ENCODE results near the gene PXDC1.
A peak's percentile ranks its signal among the peaks of the same experiment; 100 is the strongest.
"Not testable (repeated sequence)": the region's sequence is repeated elsewhere in the genome, so short reads cannot be mapped to it uniquely, and the experiment has no call there.

Gene PXDC1

GRCh38 chr6:3707751-3708412, 43.6 kb downstream of the PXDC1 start:
- DNase-seq: no peak

DNA sequence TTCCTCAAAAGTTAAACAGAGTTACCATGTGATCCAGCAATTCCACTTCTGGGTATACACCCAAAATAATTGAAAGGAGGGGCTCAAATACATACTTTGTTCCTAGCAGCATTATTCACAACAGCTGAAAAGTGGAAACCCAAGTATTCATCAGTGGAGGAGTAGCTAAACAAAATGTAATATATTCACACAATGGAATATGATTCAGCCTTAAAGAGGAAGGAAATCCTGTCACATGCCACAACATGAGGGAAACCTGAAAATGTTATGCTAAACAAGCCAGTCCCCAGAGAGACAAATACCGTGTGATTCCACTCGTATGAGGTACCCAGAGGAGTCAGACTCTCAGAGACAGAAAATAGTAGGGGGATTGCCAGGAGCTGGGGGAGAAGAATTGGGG, 44.5 kb downstream of the PXDC1 start:
- DNase-seq: no peak

DNA sequence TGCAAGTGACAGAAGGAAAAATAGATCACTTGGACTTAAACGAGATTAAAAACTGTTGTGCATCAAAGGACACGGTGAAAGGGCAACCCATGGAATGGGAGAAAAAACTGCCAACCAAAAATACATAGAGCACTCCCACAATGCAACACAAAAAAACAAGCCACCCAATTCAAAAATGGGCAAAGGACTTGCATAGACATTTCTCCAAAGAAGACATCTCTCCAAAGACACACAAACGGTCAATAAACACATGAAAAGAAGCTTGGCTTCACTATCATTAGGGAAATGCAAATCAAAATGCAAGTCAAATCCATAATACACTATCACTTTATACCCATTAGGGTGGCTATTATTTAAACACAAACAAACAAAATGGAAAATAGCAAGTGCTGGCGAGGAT, 45.0 kb downstream of the PXDC1 start:
- no peak for DNase-seq

- DNase-seq: no peak
Measured at GRCh38 chr6:3701631-3702030, 49.9 kb downstream of the PXDC1 start.

- DNase-seq: no peak
Measured at GRCh38 chr6:3699231-3699630, 52.3 kb downstream of the PXDC1 start.

DNA sequence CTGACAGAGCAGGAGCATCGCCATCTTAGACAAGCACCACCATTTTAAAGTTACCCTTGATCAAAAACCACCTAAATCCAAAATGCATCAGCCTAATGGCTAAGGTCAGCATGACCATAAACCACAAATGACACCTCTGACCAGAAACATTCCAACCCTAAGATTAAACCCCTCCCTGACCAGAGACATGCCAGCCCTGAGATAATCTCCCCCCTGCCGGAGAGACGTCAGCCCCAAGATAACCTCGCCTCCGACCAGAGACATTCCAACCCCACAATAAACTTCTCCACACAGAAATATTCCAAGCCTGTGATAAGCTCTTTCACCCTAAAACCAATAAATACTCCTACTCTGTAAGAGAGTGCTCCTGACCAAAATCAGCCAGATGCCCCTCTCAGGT, 53.5 kb downstream of the PXDC1 start:
- DNase-seq: no peak

- no peak for DNase-seq
Measured at GRCh38 chr6:3697609-3698008, 53.9 kb downstream of the PXDC1 start.

GRCh38 chr6:3696525-3697088, 54.9 kb downstream of the PXDC1 start:
- DNase-seq: peak; percentile 47

GRCh38 chr6:3695065-3695817, 56.3 kb downstream of the PXDC1 start:
- no peak for DNase-seq

DNA sequence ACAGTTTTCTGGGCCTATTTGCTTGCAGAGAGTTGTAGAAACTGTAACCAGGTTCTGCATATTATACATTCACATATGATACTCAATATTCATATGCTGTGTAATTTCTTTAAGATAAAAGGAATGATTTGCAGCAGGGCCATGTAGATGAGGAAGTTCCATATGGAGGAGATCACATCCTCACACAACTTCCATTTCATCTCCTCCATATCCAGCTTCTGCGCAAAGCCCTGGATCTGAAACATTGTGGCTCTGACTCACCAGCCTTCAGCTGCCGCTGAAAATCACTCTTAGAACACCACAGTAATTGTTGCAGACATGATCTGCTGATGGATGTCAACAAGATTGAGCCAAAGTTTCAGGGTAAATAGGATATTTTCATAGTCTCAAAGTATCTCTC, 57.7 kb downstream of the PXDC1 start:
- no peak for DNase-seq

- DNase-seq: no peak
Measured at GRCh38 chr6:3690506-3690905, 61.0 kb downstream of the PXDC1 start.

- peak; percentile 5 for DNase-seq
Measured at GRCh38 chr6:3687847-3688246, 63.7 kb downstream of the PXDC1 start.

DNA sequence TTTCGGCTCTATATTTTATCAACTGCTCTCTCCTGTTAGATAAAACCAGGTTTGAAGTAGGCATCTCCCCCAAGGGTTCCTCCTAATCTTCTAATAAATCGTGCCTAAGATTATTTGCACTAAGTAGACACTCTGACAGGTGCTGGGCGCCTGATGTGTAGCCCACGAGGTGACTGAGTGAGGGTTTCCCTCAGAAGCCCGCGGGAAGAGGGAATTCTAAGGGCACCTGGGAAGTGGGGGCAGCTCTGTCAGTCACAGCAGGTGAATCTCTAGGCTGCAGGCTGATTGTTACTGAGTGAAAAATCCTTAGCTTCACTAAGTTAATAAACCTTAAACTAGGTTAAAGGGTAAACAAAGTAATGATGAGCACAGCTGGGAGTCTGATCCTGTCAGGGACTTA, 68.2 kb downstream of the PXDC1 start:
- peak; percentile 40 for DNase-seq

GRCh38 chr6:3678946-3679345, 72.6 kb downstream of the PXDC1 start:
- DNase-seq: no peak

DNA sequence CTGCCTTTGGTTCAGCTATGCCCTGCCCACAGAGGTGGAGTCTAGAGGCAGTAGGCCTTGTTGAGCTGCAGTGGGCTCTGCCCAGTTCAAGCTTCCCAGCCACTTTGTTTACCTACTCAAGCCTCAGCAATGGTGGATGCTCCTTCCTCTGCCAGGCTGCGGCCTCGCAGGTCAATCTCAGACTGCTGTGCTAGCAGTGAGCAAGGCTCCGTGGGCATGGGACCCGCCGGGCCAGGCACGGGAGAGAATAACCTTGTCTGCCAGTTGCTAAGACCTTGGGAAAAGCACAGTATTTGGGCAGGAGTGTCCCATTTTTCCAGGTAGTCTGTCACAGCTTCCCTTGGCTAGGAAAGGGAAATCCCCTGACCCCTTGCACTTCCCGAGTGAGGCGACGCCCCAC, 73.8 kb downstream of the PXDC1 start:
- DNase-seq: not testable (repeated sequence)

DNA sequence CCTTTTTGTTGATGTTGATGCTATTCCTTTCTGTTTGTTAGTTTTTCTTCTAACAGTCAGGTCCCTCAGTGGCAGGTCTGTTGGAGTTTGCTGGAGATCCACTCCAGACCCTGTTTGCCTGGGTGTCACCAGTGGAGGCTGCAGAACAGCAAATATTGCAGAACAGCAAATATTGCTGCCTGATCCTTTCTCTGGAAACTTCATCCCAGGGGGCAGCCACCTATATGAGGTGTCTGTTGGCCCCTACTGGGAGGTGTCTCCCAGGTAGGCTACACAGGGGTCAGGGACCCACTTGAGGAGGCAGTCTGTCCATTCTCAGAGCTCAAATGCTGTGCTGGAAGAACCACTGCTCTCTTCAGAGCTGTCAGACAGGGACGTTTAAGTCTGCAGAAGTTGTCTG, 74.2 kb downstream of the PXDC1 start:
- DNase-seq: not testable (repeated sequence)
